Neutrophil (primary cell): Measurements from ENCODE around the gene CD99.

Experiments used
- H3K27ac ChIP-seq: fragments of 200-600 bp; sonication (generic); 2 replicates; pipeline ENCODE4 v1.5.1; 2016; ENCODE audit warnings: mild to moderate bottlenecking, moderate library complexity
- H3K27me3 ChIP-seq: fragments of 200-600 bp; sonication (generic); 2 replicates; pipeline ENCODE4 v1.6.0; 2016; ENCODE audit warnings: mild to moderate bottlenecking
- H3K36me3 ChIP-seq: fragments of 200-600 bp; sonication (generic); 2 replicates; pipeline ENCODE4 v1.5.1; 2017
- H3K4me1 ChIP-seq, 2 experiments: fragments of 200-600 bp in 1 of 2; sonication (generic) in 1 of 2; 1 replicate in 1 of 2; 2 replicates in 1 of 2; pipeline versions ENCODE4 v1.5.1 to v1.6.1; 2013 to 2016; ENCODE audit warnings: low read depth in 1 of 2, low read length in 1 of 2, mild to moderate bottlenecking in 1 of 2, moderate library complexity in 1 of 2; ENCODE audit not compliant: control insufficient read depth in 1 of 2, insufficient read depth in 1 of 2
- H3K4me3 ChIP-seq, 2 experiments: fragments of 200-600 bp in 1 of 2; sonication (generic) in 1 of 2; 1 replicate in 1 of 2; 2 replicates in 1 of 2; pipeline ENCODE4 v1.5.1; 2013 to 2016; ENCODE audit warnings: low read depth in 1 of 2, low read length in 1 of 2, mild to moderate bottlenecking in 1 of 2, moderate library complexity in 1 of 2
- H3K9me3 ChIP-seq: fragments of 200-600 bp; sonication (generic); 2 replicates; pipeline ENCODE4 v1.5.1; 2016
- CTCF ChIP-seq: fragments of 200-600 bp; sonication (generic); IDR thresholded peaks from 2 replicates; pipeline ENCODE4 v1.5.1; 2016; ENCODE audit warnings: antibody characterized with exemption

The CD99 gene

GRCh38 chrX:2697741-2698299, 6.7 kb downstream of the CD99 start:
- H3K4me3 ChIP-seq = no peak overlapping the region
- peaks cover 48% of the 10 kb centered on the region for H3K27me3 ChIP-seq
- no peak overlapping the region for H3K27ac ChIP-seq
- H3K4me1 ChIP-seq = no peaks in the 10 kb centered on the region
- no peaks in the 10 kb centered on the region for H3K9me3 ChIP-seq
- no peaks in the 10 kb centered on the region for H3K36me3 ChIP-seq
- TF ChIP-seq CTCF = no peak

GRCh38 chrX:2698604-2699003, 7.5 kb downstream of the CD99 start:
- Histone ChIP-seq H3K27me3 (peaks cover 41% of the 10 kb centered on the region), H3K4me3 (no peak overlapping the region), H3K27ac (no peak overlapping the region), H3K9me3 (no peaks in the 10 kb centered on the region), H3K4me1 (no peaks in the 10 kb centered on the region), H3K36me3 (no peaks in the 10 kb centered on the region)
- no peak for TF ChIP-seq CTCF

GRCh38 chrX:2699959-2700358, 8.9 kb downstream of the CD99 start:
- Histone ChIP-seq H3K27ac (no peak overlapping the region), H3K36me3 (no peaks in the 10 kb centered on the region), H3K4me1 (no peaks in the 10 kb centered on the region), H3K9me3 (no peaks in the 10 kb centered on the region), H3K4me3 (no peak overlapping the region), H3K27me3 (peaks cover 27% of the 10 kb centered on the region)
- no peak for TF ChIP-seq CTCF

- Histone ChIP-seq H3K4me1 (no peaks in the 10 kb centered on the region), H3K27me3 (peaks cover 27% of the 10 kb centered on the region), H3K4me3 (no peak overlapping the region), H3K27ac (no peak overlapping the region), H3K36me3 (no peaks in the 10 kb centered on the region), H3K9me3 (no peaks in the 10 kb centered on the region)
- no peak for TF ChIP-seq CTCF
Measured at GRCh38 chrX:2700405-2701320, 9.6 kb downstream of the CD99 start.

- H3K9me3 ChIP-seq = no peaks in the 10 kb centered on the region
- peaks cover 20% of the 10 kb centered on the region for H3K27me3 ChIP-seq
- no peaks in the 10 kb centered on the region for H3K36me3 ChIP-seq
- H3K27ac ChIP-seq = no peak overlapping the region
- TF ChIP-seq CTCF = no peak
- no peak overlapping the region for H3K4me3 ChIP-seq
- no peaks in the 10 kb centered on the region for H3K4me1 ChIP-seq
Measured at GRCh38 chrX:2701600-2701999, 10.5 kb downstream of the CD99 start.
